Upper lobe of left lung (tissue), 4 donors: ENCODE measurements around the gene TRAPPC4.

ENCODE experiments used
- CTCF ChIP-seq, 6 experiments: fragments of 450-650 bp in 4 of 6; fragments of 200-600 bp in 2 of 6; sonication (generic) in 2 of 6; IDR thresholded peaks; one replicate each; pipeline ENCODE4 v1.5.1; 2016 to 2019; ENCODE audit warnings: antibody characterized with exemption in 6 of 6
- POLR2A ChIP-seq, 4 donors: fragments of 450-650 bp; IDR thresholded peaks; one replicate each; pipeline ENCODE4 v1.5.1; 2016 to 2017; ENCODE audit warnings: antibody characterized with exemption in 4 of 4, mild to moderate bottlenecking in 2 of 4
- POLR2AphosphoS5 ChIP-seq, 2 donors: sonication (generic); formaldehyde crosslinking; IDR thresholded peaks; one replicate each; pipeline ENCODE4 v1.5.1; 2017; ENCODE audit warnings: antibody characterized with exemption in 2 of 2

- TF ChIP-seq CTCF (IDR thresholded peaks at IDR 0.05), result no peak
- TF ChIP-seq POLR2A (IDR thresholded peaks at IDR 0.05), result no peak
- no peak for TF ChIP-seq POLR2AphosphoS5 (IDR thresholded peaks at IDR 0.05)
These were observed 13.3 kb downstream of the TRAPPC4 start for GRCh38 chr11:119031912-119032280.
